Naive B cell (primary cell): ENCODE results near the gene RABGEF1. TPM values are rescaled to one million over a fixed set of nuclear protein-coding genes. Genes with fewer than 3 reads are reported as not detected.
"Not testable (repeated sequence)": the region's sequence is repeated elsewhere in the genome, so short reads cannot be mapped to it uniquely, and the experiment has no call there.

Experiments
- ATAC-seq, 2 donors: fragments of 150-1000 bp; cut with Tn5 transposase; 2 replicates each; pipeline ENCODE4 v1.10.0; 2021; ENCODE audit warnings: low read depth in 2 of 2, mild to moderate bottlenecking in 2 of 2, moderate library complexity in 2 of 2
- DNase-seq: peaks from one replicate; pipeline ENCODE4 v3.0.0; 2022
- H3K27ac Mint-ChIP-seq, 6 donors: one replicate each; pipeline ENCODE4 v1.8.0; 2020 to 2022; ENCODE audit warnings: mild to moderate bottlenecking in 6 of 6, mixed read lengths in 6 of 6, moderate library complexity in 5 of 6, inconsistent platforms in 2 of 6
- H3K27me3 Mint-ChIP-seq, 3 donors: one replicate each; pipeline ENCODE4 v1.8.0; 2021 to 2022; ENCODE audit warnings: mixed read lengths in 3 of 3, mild to moderate bottlenecking in 1 of 3
- H3K36me3 Mint-ChIP-seq, 2 donors: one replicate each; pipeline ENCODE4 v1.8.0; 2020 to 2022; ENCODE audit warnings: mixed read lengths in 2 of 2, inconsistent platforms in 1 of 2, mild to moderate bottlenecking in 1 of 2
- H3K4me1 Mint-ChIP-seq, 3 donors: one replicate each; pipeline ENCODE4 v1.8.0; 2020 to 2022; ENCODE audit warnings: mixed read lengths in 3 of 3, inconsistent platforms in 1 of 3, mild to moderate bottlenecking in 1 of 3, moderate library complexity in 1 of 3
- H3K4me3 Mint-ChIP-seq, 8 donors: one replicate each; pipeline ENCODE4 v1.8.0; 2020 to 2022; ENCODE audit warnings: mild to moderate bottlenecking in 8 of 8, mixed read lengths in 8 of 8, moderate library complexity in 8 of 8, inconsistent platforms in 2 of 8
- H3K9me3 Mint-ChIP-seq, 7 donors: one replicate each; pipeline ENCODE4 v1.8.0; 2020 to 2022; ENCODE audit warnings: mixed read lengths in 7 of 7, mild to moderate bottlenecking in 5 of 7, inconsistent platforms in 2 of 7, moderate library complexity in 1 of 7
- polyA plus RNA-seq, 6 donors: library from polyadenylated mRNA; unstranded; fragments of 300-500 nt; fragmentation: Illumina TruSeq; gene quantifications; one replicate each; pipeline ENCODE4 v1.2.3, GENCODE V29; 2021; ENCODE audit warnings: low read depth in 6 of 6

RABGEF1 gene
- polyA plus RNA-seq: 10 to 100 TPM; 44.8 to 67.3 (median 55.9) TPM

DNA sequence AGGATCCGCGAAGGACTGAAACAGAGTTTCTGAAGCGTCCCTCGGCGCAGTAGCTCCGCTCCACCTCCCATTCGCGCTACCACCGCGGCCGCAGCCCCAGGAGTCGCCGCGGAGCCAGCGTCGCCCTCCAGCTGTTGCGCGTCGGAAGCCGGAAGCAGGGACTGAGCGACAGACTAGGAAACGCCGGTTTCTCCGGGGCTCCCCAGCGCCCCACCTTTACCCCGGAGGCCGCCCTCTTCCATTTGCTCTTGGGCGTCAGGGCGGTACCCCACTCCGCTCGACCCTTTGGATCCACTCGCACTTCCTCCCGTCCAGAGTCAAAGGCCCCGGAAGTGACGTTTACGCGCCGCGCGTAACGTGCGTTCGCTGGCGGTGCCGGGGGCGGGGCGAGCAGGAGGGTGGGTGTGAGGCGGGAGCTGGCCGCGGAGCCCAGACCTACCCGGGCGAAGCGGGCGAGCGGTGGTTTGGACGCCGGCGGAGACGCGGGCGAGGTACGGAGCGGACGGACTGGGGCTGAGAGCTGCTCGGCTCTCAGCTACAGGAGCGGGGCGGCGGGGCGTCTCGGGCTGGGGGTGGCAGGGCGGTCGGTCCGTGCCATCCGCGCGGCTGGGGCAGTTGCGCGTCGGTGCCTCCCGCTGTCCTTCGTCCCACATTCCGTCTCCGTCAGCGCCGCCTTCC, at the start of gene RABGEF1:
RABGEF1 (plus strand) TSS at position 432 of the 678 bp plus-strand sequence. CDS start 31,167 bp downstream, outside the sequence.
- Mint-ChIP-seq H3K27ac (peak within 1 kb of the TSS; percentile 95 to 99 (median 98)), H3K4me3 (peak within 1 kb of the TSS; percentile 94 to 98 (median 97)), H3K27me3 (no peaks in the 10 kb centered on the region), H3K4me1 (peaks cover 33 to 80% (median 66%) of the 10 kb centered on the region in 3 donors), H3K9me3 (peaks cover 0 to 4% (median 0%) of the 10 kb centered on the region in 7 donors), H3K36me3 (peaks cover 5 to 7% of the 10 kb centered on the region in 2 donors)
- DNase-seq (peak; percentile 98), ATAC-seq (peak; percentile 83 to 85)

DNA sequence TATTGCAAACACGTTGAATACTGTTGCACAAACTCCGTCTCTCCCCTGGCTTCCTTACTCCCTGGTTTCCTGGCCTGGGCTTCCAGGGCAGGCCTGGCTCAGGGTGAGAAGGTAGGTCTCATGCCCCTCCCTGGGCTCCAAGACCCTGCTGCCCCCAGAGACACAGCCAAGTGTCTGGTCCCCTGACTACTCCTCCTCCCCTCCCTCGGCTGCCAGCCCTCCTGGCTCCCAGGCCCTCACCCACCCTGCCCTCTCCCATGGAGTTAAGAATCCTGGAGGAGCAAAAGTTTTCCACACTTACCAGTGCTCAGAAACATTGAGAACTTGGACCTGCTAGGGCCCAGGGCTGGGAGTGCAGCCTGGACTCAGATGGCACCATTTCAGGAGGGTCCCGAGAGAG, 47.2 kb upstream of the RABGEF1 start:
- peaks cover 1 to 7% of the 10 kb centered on the region in 2 donors for H3K36me3 Mint-ChIP-seq
- peaks cover 0 to 2% (median 0%) of the 10 kb centered on the region in 7 donors for H3K9me3 Mint-ChIP-seq
- H3K4me1 Mint-ChIP-seq: peaks cover 0 to 15% (median 9%) of the 10 kb centered on the region in 3 donors
- DNase-seq (no peak), ATAC-seq (no peak)
- H3K27me3 Mint-ChIP-seq: no peaks in the 10 kb centered on the region
- no peak overlapping the region for H3K4me3 Mint-ChIP-seq
- no peak overlapping the region for H3K27ac Mint-ChIP-seq

DNA sequence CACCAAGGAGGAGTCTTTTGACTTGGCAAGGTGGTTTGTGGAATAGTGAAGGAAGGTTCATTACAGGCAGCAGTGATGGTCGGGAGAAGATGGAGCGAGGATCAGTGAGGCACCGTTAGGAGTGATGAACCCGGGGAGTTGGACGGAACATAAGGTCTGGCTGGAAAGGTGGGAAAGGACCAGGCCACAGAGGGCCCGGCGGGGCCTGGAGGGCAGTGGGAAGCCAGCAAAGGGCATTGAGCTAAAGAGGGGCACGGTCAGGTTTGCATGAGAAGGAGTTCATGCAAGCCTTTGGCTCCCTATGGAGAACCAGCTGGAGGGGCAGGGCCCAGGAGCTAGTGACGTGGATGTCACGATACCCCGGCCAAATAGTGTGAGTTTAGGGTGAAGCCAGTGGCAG, 46.2 kb upstream of the RABGEF1 start:
- Mint-ChIP-seq H3K4me1 (peaks cover 0 to 15% (median 9%) of the 10 kb centered on the region in 3 donors), H3K4me3 (no peak overlapping the region), H3K27ac (peak overlapping the region in 2 of 6 donors; percentile 27 to 58), H3K27me3 (no peaks in the 10 kb centered on the region), H3K9me3 (no peaks in the 10 kb centered on the region), H3K36me3 (peaks cover 0 to 7% of the 10 kb centered on the region in 2 donors)
- DNase-seq (no peak), ATAC-seq (no peak)

DNA sequence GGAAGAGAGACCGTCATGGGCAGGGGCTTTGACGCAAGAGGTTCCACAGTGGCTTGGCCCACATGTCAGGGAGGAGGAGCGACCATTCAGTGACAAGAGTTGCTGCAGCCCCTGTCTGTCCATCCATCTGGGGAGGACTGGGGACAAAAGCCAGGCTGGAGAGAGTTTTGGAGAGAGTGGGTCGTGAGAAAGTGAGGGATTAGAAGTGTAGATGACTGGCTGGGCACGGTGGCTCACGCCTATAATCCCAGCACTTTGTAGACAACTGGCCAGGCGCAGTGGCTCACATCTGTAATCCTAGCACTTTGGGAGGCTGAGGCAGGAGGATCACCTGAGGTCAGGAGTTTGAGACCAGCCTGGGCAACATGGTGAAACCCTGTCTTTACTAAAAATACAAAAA, 45.1 kb upstream of the RABGEF1 start:
- ATAC-seq, DNase-seq, H3K36me3 Mint-ChIP-seq, H3K9me3 Mint-ChIP-seq, H3K27me3 Mint-ChIP-seq: not testable (repeated sequence)
- H3K4me1 Mint-ChIP-seq: peaks cover 0 to 15% (median 9%) of the 10 kb centered on the region in 3 donors
- H3K27ac Mint-ChIP-seq: peak overlapping the region in 2 of 6 donors; percentile 58 to 82
- peak overlapping the region in 1 of 8 donors; percentile 40 for H3K4me3 Mint-ChIP-seq

DNA sequence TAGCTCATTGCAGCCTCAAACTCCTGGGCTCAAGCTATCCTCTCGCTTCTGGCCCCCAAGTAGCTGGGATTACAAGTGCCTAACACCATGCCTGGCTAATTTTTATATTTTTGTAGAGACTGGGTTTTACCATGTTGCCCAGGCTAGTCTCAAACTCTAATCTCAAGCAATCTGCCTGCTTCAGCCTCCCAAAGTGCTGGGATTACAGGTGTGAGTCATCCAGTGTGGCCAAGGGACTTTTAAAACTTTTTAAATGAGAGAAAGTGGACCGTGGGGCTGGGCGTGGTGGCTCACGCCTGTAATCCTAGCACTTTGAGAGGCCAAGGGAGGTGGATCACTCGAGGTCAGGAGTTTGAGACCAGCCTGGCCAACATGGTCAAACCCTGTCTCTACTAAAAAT, 44.4 kb upstream of the RABGEF1 start:
- not testable (repeated sequence) for DNase-seq, H3K4me3 Mint-ChIP-seq, H3K36me3 Mint-ChIP-seq, ATAC-seq, H3K27me3 Mint-ChIP-seq, H3K9me3 Mint-ChIP-seq, H3K27ac Mint-ChIP-seq
- H3K4me1 Mint-ChIP-seq: peaks cover 0 to 15% (median 9%) of the 10 kb centered on the region in 3 donors

DNA sequence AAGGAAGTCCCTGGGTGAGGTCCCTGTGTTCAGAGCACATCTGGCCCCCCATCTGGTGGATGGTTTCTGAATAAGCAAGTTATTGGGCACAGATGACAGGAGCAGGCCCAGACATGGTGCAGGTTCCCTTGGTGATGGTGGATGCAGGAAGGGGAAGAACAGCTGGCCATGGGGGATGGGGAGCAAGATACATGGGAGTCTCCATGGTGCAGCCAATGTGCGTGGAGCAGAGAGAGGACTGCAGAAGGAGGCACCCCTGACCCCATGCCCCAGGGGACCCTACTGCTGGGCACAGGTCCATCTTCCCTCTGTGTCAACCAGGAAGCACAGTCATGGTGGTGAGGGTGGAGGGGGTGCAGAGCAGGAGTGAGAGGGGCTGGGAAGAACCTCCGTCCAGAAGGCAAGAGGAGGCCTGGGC, 43.8 kb upstream of the RABGEF1 start:
- H3K27me3 Mint-ChIP-seq: no peaks in the 10 kb centered on the region
- peaks cover 0 to 7% of the 10 kb centered on the region in 2 donors for H3K36me3 Mint-ChIP-seq
- no peaks in the 10 kb centered on the region for H3K9me3 Mint-ChIP-seq
- no peak overlapping the region for H3K4me3 Mint-ChIP-seq
- DNase-seq (no peak), ATAC-seq (no peak)
- peak overlapping the region in 1 of 6 donors; percentile 79 for H3K27ac Mint-ChIP-seq
- H3K4me1 Mint-ChIP-seq: peaks cover 0 to 15% (median 9%) of the 10 kb centered on the region in 3 donors

DNA sequence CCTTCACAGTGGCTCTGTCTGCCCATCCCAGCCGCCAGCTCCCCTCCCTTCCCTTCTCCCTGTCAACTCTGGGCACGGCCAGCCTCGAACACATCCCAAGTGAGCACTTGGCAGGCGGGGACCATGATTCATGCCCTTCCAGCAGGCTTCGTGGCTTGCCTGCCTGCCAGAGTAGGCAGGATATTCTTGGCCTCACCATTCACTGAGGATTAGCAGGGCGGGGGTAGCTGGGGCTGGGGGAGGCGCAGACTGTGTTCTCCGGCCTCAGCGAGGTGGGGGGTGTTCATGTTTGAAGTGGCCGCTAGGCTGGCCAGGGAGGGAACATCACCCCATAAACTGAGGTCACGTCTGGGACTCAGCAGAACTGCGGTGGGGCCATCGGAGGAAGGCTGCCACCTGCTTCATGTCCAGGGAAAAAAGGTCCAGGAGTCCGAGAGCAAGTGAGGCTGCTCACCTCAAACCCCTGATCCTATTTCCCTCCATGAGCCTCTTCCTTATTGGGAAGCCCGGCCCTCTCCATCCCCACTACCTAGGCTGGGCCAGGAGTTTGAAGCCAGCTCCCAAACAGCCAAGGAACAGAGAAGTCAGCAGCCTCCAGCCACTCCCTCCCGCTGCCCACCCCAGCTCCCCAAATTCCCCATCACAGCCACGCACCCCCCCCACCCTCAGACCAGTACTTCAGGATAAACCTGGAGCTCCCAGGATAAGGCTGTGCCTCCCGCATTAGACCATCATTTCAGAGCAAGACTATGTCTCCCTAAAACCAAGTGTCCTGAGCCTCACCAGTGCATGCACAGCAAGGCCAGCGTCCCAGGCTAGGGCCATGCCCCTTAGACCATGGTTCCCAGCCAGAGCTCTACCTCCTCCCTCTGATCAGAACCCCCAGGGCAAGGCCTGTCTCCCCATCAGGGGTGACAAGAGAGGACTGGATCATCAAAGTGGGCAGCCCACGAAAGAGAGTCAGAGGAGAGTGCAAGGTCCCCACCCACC, 42.8 kb upstream of the RABGEF1 start:
- H3K27ac Mint-ChIP-seq: peak overlapping the region in 2 of 6 donors; percentile 47 to 69
- no peak overlapping the region for H3K4me3 Mint-ChIP-seq
- no peak for DNase-seq
- no peaks in the 10 kb centered on the region for H3K9me3 Mint-ChIP-seq
- peaks cover 0 to 15% (median 9%) of the 10 kb centered on the region in 3 donors for H3K4me1 Mint-ChIP-seq
- no peaks in the 10 kb centered on the region for H3K27me3 Mint-ChIP-seq
- ATAC-seq: no peak
- H3K36me3 Mint-ChIP-seq: peaks cover 0 to 7% of the 10 kb centered on the region in 2 donors

DNA sequence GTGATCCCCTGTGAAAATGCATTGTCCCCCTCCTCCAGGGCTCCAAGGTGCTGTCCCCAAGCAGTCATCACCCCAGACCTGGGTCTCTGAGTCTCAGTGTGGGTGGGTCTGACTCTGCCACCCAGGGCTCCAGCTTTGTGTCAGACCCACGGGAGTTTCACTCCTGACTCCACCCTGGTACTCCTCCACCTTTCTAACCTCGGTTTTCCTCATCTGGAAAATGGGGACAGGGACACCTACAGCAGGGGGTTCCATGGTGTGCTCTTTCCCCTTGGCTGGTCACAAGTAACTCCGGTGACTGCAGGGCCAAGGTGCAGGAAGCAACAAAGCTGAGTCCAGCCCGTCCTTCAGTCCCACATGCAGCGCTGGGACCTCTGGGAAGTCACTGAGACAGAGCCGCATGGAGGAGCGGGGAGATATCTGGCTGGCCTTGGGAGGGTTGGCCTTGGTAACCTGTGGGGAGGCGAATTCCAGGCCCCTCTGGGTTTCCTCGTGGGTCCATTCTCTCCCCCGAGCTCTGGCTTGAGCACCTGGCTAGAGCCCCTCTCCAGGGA, 41.8 kb upstream of the RABGEF1 start:
- ATAC-seq (no peak), DNase-seq (no peak)
- H3K9me3 Mint-ChIP-seq: no peaks in the 10 kb centered on the region
- no peak overlapping the region for H3K27ac Mint-ChIP-seq
- H3K4me1 Mint-ChIP-seq: peaks cover 0 to 15% (median 9%) of the 10 kb centered on the region in 3 donors
- H3K4me3 Mint-ChIP-seq: no peak overlapping the region
- no peaks in the 10 kb centered on the region for H3K27me3 Mint-ChIP-seq
- peaks cover 0 to 7% of the 10 kb centered on the region in 2 donors for H3K36me3 Mint-ChIP-seq

DNA sequence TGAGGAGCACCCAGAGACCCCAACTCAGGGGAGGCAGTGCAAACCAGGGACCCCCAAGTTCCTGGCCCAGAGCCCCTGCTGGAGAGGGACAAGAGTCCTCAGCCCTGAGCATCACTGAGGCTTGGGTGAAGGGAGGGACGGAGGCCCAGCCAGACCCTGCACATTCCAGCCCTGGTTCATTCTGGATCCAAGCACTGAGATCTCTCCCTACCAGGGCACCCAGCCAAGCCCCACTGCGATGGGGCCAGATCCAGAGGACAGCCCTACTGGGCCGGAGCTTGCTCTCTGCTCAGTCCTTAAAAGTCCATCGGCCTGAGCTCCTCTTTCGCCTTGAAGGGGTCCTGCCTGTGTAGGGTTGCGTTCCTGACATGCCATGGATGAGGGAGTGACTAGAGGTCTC, 40.5 kb upstream of the RABGEF1 start:
- Mint-ChIP-seq H3K27me3 (no peaks in the 10 kb centered on the region), H3K4me3 (peak overlapping the region in 1 of 8 donors; percentile 57), H3K27ac (peak overlapping the region in 2 of 6 donors; percentile 22 to 81), H3K9me3 (no peaks in the 10 kb centered on the region), H3K36me3 (peaks cover 0 to 6% of the 10 kb centered on the region in 2 donors), H3K4me1 (peaks cover 5 to 8% (median 6%) of the 10 kb centered on the region in 3 donors)
- DNase-seq: no peak
- ATAC-seq: no peak

DNA sequence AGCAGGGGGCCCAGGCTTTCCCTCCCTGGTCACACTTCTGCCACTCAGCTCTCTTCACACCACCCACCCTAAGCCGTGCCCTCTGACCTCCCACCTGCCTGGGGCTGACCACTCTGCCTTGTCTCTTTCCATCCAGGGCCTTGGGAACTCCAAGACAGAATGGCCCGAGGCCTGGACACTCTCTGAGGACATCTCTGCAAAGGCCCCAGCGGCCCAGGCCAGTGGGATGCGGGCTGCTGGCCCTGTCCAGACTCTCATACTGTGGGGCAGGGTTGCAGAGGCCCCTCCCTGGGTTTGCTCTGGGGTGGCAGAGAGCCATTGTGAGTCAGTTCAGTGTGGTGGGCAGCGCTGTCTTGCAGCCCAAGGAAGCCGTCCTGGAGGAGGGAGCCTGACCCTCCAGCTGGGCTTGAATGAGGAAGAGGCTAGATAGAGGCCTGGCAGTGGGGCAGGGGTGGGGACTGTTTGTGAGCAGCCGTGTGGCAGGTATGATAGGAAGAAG, 39.9 kb upstream of the RABGEF1 start:
- H3K27ac Mint-ChIP-seq: peak overlapping the region in 2 of 6 donors; percentile 56 to 61
- H3K27me3 Mint-ChIP-seq: no peaks in the 10 kb centered on the region
- H3K4me3 Mint-ChIP-seq: no peak overlapping the region
- DNase-seq (no peak), ATAC-seq (no peak)
- no peaks in the 10 kb centered on the region for H3K36me3 Mint-ChIP-seq
- no peaks in the 10 kb centered on the region for H3K9me3 Mint-ChIP-seq
- peaks cover 8 to 12% (median 10%) of the 10 kb centered on the region in 3 donors for H3K4me1 Mint-ChIP-seq

DNA sequence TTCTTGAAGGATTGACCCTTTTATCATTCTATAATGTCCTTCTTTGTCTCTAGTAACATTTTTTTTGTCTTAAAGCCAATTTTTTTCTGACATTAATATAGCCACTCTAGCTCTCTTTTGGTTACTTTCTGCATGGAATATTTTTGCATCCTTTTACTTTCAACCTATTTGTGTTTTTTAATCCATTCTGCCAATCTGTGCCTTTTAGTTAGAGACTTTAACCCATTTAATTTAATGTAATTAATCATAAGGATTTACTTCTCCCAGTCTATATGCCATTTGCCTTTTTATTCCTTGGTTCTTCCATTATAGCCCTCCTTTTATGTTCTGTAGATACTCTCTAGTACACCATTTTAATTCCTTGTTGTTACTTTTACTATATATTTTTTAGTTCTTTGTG, 32.7 kb upstream of the RABGEF1 start:
- Mint-ChIP-seq H3K4me1 (peaks cover 4 to 10% (median 9%) of the 10 kb centered on the region in 3 donors), H3K36me3 (peaks cover 0 to 11% of the 10 kb centered on the region in 2 donors), H3K4me3 (no peak overlapping the region), H3K9me3 (peaks cover 0 to 5% (median 3%) of the 10 kb centered on the region in 7 donors), H3K27ac (no peak overlapping the region), H3K27me3 (no peaks in the 10 kb centered on the region)
- no peak for ATAC-seq
- no peak for DNase-seq

DNA sequence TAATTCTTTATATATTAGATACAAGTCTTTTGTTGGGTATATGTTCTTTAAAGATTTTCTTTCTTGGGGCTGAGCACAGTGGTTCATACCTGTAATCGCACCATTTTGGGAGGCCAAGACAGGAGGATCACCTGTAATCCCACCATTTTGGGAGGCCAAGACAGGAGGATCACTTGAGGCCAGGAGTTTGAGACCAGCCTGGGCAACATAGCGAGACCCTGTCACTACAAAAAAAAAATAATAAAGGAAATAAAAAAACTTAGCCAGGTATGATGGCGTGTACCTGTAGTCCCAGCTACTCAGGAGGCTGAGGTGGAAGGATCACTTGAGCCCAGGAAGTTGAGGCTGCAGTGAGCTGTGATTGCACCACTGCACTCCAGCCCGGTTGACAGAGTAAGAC, 29.8 kb upstream of the RABGEF1 start:
- H3K27ac Mint-ChIP-seq, ATAC-seq, H3K27me3 Mint-ChIP-seq, H3K4me1 Mint-ChIP-seq, DNase-seq: not testable (repeated sequence)
- Mint-ChIP-seq H3K4me3 (peak overlapping the region in 2 of 8 donors; percentile 22 to 37), H3K9me3 (peaks cover 4 to 20% (median 9%) of the 10 kb centered on the region in 7 donors), H3K36me3 (peaks cover 17 to 36% of the 10 kb centered on the region in 2 donors)

DNA sequence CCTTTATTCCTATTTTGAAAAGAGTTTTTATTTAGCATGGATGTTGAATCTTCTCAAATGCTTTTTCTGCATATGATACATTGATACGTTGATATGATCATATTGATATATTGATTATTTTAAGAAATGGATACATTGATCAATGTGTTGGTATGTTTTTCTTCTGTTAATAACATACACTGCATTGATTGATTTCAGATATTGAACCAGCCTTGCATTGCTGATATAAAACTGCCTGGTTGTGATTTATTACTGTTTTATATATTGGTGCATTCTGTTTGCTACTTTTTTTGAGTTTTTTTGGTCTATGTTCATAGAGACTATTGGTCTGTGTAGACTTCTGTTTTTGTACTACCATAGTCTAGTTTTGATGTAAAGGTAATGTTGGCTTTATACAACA, 26.8 kb upstream of the RABGEF1 start:
- Mint-ChIP-seq H3K4me3 (no peak overlapping the region), H3K27me3 (no peaks in the 10 kb centered on the region), H3K9me3 (peaks cover 4 to 15% (median 9%) of the 10 kb centered on the region in 7 donors), H3K36me3 (peaks cover 20 to 25% of the 10 kb centered on the region in 2 donors), H3K4me1 (peaks cover 0 to 10% (median 7%) of the 10 kb centered on the region in 3 donors), H3K27ac (no peak overlapping the region)
- ATAC-seq (no peak), DNase-seq (no peak)
